ENCODE results near the gene FDCSP.

DNA sequence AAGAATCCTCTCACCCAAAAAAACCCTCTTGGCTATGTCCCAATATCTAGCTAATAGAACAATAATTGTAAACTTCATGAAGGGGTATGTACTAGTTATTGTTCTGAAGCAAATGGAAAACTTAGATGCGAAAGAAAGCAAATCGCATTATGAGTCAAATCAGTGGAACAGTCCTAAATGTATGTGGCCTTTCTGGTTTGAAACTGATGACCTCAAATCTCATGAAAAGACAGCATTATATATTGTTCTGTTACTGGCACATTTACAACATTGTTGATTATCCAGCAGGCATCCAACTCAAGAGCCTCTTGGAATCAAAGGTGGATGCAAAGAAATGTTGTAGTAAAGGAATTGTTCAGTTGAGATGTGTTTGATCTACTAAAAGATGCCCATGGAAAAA lies 51.2 kb downstream of the FDCSP start:
- TF ChIP-seq CTCF (IDR thresholded peaks at IDR 0.05; ENCODE audit: insufficient read depth, low read depth, low read length) (no peak), EZH2 (IDR thresholded peaks at IDR 0.05; ENCODE audit: insufficient read depth, low read length) (no peak)
